Panc1 (cell line): Measurements from ENCODE around the gene CACTIN. TPM values are rescaled to one million over a fixed set of nuclear protein-coding genes. Genes with fewer than 3 reads are reported as not detected.

Source experiments
- ATAC-seq: fragments of 200-7000 bp; cut with Tn5 transposase; 2 replicates; pipeline ENCODE4 v1.9.1; 2020; ENCODE audit warnings: mild to moderate bottlenecking, moderate library complexity
- BruUV-seq: library from RNA; stranded (reverse); fragments of 400-500 nt; replicated peaks from 2 replicates; lab custom pipeline; 2021; lab: Mats Ljungman, UMichigan
- CTCF ChIA-PET: fragments of 300-600 bp; sonication (Branson Sonifier 250); formaldehyde crosslinking; loops from one replicate; lab custom pipeline; 2022; ENCODE audit warnings: antibody characterized with exemption; lab: Charles Lee
- POLR2A ChIA-PET: fragments of 300-600 bp; sonication (Branson Sonifier 250); formaldehyde crosslinking; loops from one replicate; lab custom pipeline; 2022; ENCODE audit warnings: antibody characterized with exemption; lab: Charles Lee
- DNase-seq: peaks from one replicate; pipeline ENCODE4 v3.0.0-alpha.2; 2010; ENCODE audit warnings: low read depth, low spot score
- H3K27ac ChIP-seq: 2 replicates; pipeline ENCODE4 v1.5.1; 2011; ENCODE audit warnings: mild to moderate bottlenecking, low read length, inconsistent platforms
- H3K27me3 ChIP-seq: fragments of 200-500 bp; sonication (Bioruptor generic); 2 replicates; pipeline ENCODE4 v1.6.0; 2014; ENCODE audit warnings: low read length, inconsistent platforms; ENCODE audit not compliant: control insufficient read depth, insufficient read depth
- H3K36me3 ChIP-seq: fragments of 200-500 bp; sonication (Bioruptor generic); 2 replicates; pipeline ENCODE4 v1.5.1; 2014; ENCODE audit warnings: inconsistent platforms, mild to moderate bottlenecking, low read length, moderate library complexity; ENCODE audit not compliant: control insufficient read depth, insufficient read depth
- H3K4me1 ChIP-seq: 2 replicates; pipeline ENCODE4 v1.5.1; 2011; ENCODE audit warnings: inconsistent platforms, mild to moderate bottlenecking, low read length, moderate library complexity; ENCODE audit not compliant: control insufficient read depth, insufficient read depth
- H3K4me3 ChIP-seq, 2 experiments: 2 replicates each; pipeline ENCODE4 v1.5.1; 2011 to 2012; ENCODE audit warnings: low read depth in 2 of 2, low read length in 2 of 2, mild to moderate bottlenecking in 2 of 2, inconsistent platforms in 1 of 2, moderate library complexity in 1 of 2
- H3K9me3 ChIP-seq: fragments of 200-500 bp; sonication (Bioruptor generic); 2 replicates; pipeline ENCODE4 v1.5.1; 2014; ENCODE audit warnings: low read depth, mild to moderate bottlenecking, inconsistent platforms, low read length, moderate library complexity; ENCODE audit not compliant: control insufficient read depth, insufficient read depth
- POLR2AphosphoS5 ChIP-seq: IDR thresholded peaks from 2 replicates; pipeline ENCODE4 v1.6.1; 2012; ENCODE audit warnings: mild to moderate bottlenecking, low read depth, low read length, moderate library complexity
- SIN3A ChIP-seq: IDR thresholded peaks from 2 replicates; pipeline ENCODE4 v1.6.1; 2012; ENCODE audit warnings: low read depth, mild to moderate bottlenecking, low read length, moderate library complexity, borderline replicate concordance; ENCODE audit not compliant: insufficient read depth
- TCF7L2 ChIP-seq: IDR thresholded peaks from 2 replicates; pipeline ENCODE4 v1.6.1; 2011; ENCODE audit warnings: mild to moderate bottlenecking, low read depth, low read length, inconsistent platforms
- in situ Hi-C: cut with HindIII; loops from 2 replicates; pipeline ENCODE4 v1.10.0; 2016; ENCODE audit warnings: low sequenced_read_pairs, low pct_unique_long_range_greater_than_20kb
- intact Hi-C: fragments of 100-400 bp; cut with micrococcal nuclease; formaldehyde crosslinking; loops from one replicate; pipeline ENCODE4 v1.10.0; 2022; ENCODE audit not compliant: unreplicated experiment
- total RNA-seq: library from RNA; stranded (reverse); gene quantifications from one replicate; pipeline ENCODE4 v1.2.1, GENCODE V29; 2021; ENCODE audit not compliant: unreplicated experiment
- TF ChIP-seq, protein P1 (sequence below): fragments of 450-650 bp; IDR thresholded peaks from 2 replicates; pipeline ENCODE4 v1.5.1; 2017; ENCODE audit warnings: mild to moderate bottlenecking
- TF ChIP-seq, protein P2 (sequence below), 2 experiments: IDR thresholded peaks; 2 replicates each; pipeline ENCODE4 v1.6.1; 2011 to 2012; ENCODE audit warnings: low read depth in 2 of 2, control low read depth in 1 of 2, low read length in 1 of 2, mild to moderate bottlenecking in 1 of 2, moderate library complexity in 1 of 2; ENCODE audit not compliant: insufficient read depth in 1 of 2

CACTIN gene
- total RNA-seq, 1 experiment from 2014 or later, result 25.2 TPM

DNA sequence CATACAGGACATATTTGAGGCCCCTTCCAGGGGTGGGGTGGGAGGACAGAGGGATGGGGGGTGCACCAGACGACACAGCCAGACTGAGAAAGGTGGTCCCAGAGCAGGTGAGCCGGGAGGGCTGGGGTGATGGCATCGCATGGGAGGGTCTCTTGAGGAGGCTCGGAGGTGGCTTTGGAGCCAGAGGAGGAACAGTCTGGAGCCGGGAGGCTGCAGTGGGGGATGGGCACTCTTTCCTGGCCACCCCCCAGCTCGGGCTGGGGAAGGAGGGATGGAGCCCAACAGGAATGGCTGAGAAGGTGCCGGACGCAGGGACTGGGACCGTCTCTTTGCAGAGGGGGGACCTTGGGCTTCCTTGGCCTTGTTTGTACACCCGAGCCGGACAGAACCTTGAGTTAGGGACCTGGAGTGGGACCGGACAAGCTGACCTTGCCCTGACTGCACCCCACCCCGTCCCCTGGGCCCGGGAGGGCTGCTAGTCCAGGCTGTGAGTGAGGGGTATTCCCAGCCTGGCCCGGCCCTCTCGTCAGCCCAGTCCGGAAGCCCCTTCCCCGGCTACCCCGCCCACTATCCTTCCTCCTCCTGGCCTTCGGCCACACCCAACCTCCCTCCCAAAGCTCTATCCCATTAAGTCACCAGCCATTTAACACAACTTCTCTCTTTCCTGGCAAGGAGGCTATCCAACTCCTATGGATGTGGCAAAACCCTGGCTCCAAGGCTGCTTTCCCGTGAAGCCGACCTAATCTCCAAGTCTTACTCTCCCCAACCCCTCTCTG lies 19.1 kb downstream of the CACTIN start:
- H3K4me3 ChIP-seq, result peak overlapping the region; percentile 44 to 62
- no peak for DNase-seq
- POLR2A ChIA-PET, result no interaction called here

DNA sequence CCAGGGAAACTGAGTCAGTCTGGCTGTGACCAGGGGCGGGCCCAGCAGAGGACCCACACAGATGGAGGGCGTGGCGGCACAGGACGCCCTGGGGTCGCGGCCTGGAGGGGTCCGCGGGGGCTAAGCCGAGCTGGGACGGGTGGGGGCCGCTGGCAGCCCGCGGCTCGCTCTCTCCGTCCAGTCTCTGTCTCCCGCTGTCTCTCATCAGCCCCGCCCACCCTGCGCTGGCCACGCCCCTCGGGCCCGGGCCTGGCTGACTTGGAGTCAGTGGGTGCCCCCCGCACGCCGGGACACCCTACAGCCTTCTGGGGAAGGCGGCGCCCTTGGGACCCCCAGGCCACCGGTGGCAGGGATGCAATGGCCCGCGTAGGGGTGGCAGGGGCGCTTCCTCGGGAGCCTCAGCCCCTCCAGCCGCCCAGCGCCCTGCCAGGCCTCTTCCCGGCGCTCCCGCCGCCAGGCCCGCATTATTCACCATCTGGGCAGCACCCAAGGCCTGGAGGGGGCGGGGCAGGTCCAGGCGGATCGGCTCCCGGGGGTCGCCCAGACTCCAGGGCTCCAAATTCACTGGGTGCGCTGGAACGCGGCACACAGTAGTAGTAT lies 19.8 kb downstream of the CACTIN start, which contains the start of gene TBXA2R:
Gene TBXA2R, minus strand, starts transcription at position 186 of the 600 bp plus-strand sequence. CDS start 6,241 bp downstream, outside the sequence.
- intact Hi-C loops, result no loop called here
- H3K36me3 ChIP-seq, result no peaks in the 10 kb centered on the region
- ChIA-PET CTCF (no interaction called here), POLR2A (no interaction called here)
- DNase-seq (no peak), ATAC-seq (peak; percentile 85)
- H3K27me3 ChIP-seq, result no peaks in the 10 kb centered on the region
- in situ Hi-C loops, result no loop called here
- H3K9me3 ChIP-seq, result no peaks in the 10 kb centered on the region
- H3K4me3 ChIP-seq, result peak within 1 kb of the TSS; percentile 44 to 62
- BruUV-seq, result no TSS peak
- peak within 1 kb of the TSS; percentile 67 for H3K27ac ChIP-seq
- TF ChIP-seq, protein P1, sequence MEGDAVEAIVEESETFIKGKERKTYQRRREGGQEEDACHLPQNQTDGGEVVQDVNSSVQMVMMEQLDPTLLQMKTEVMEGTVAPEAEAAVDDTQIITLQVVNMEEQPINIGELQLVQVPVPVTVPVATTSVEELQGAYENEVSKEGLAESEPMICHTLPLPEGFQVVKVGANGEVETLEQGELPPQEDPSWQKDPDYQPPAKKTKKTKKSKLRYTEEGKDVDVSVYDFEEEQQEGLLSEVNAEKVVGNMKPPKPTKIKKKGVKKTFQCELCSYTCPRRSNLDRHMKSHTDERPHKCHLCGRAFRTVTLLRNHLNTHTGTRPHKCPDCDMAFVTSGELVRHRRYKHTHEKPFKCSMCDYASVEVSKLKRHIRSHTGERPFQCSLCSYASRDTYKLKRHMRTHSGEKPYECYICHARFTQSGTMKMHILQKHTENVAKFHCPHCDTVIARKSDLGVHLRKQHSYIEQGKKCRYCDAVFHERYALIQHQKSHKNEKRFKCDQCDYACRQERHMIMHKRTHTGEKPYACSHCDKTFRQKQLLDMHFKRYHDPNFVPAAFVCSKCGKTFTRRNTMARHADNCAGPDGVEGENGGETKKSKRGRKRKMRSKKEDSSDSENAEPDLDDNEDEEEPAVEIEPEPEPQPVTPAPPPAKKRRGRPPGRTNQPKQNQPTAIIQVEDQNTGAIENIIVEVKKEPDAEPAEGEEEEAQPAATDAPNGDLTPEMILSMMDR, result no peak
- 0 out of 2 replicates have a peak, but pooled peaks have one; percentile 26 for TF ChIP-seq SIN3A
- H3K4me1 ChIP-seq, result peaks cover 39% of the 10 kb centered on the region

More for the DNA sequence above, 19.1 kb downstream of the CACTIN start:
- no peaks in the 10 kb centered on the region for H3K9me3 ChIP-seq
- in situ Hi-C loops (no loop called here), intact Hi-C loops (no loop called here)
- ATAC-seq, result peak; percentile 40
- H3K27me3 ChIP-seq, result no peaks in the 10 kb centered on the region
- peak overlapping the region; percentile 67 for H3K27ac ChIP-seq
- H3K4me1 ChIP-seq, result peaks cover 39% of the 10 kb centered on the region
- BruUV-seq, result no TSS peak
- H3K36me3 ChIP-seq, result no peaks in the 10 kb centered on the region
- CTCF ChIA-PET, result interaction anchor here (0.6 to 1.3 kb wide), 2 partner anchors 11 to 47 kb away, joined by 3 read pairs; no protein-coding TSS in a partner anchor
- TF ChIP-seq TCF7L2 (no peak), SIN3A (no peak), POLR2AphosphoS5 (no peak)
- TF ChIP-seq, protein P2, sequence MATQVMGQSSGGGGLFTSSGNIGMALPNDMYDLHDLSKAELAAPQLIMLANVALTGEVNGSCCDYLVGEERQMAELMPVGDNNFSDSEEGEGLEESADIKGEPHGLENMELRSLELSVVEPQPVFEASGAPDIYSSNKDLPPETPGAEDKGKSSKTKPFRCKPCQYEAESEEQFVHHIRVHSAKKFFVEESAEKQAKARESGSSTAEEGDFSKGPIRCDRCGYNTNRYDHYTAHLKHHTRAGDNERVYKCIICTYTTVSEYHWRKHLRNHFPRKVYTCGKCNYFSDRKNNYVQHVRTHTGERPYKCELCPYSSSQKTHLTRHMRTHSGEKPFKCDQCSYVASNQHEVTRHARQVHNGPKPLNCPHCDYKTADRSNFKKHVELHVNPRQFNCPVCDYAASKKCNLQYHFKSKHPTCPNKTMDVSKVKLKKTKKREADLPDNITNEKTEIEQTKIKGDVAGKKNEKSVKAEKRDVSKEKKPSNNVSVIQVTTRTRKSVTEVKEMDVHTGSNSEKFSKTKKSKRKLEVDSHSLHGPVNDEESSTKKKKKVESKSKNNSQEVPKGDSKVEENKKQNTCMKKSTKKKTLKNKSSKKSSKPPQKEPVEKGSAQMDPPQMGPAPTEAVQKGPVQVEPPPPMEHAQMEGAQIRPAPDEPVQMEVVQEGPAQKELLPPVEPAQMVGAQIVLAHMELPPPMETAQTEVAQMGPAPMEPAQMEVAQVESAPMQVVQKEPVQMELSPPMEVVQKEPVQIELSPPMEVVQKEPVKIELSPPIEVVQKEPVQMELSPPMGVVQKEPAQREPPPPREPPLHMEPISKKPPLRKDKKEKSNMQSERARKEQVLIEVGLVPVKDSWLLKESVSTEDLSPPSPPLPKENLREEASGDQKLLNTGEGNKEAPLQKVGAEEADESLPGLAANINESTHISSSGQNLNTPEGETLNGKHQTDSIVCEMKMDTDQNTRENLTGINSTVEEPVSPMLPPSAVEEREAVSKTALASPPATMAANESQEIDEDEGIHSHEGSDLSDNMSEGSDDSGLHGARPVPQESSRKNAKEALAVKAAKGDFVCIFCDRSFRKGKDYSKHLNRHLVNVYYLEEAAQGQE (IDR thresholded peaks at IDR 0.05; ENCODE audit: insufficient read depth in 1 of 2, low read depth in 2 of 2, low read length in 1 of 2), result no peak
- TF ChIP-seq, protein P1, result no peak
